ENCODE measurements around the gene TCF12.
"Not testable (repeated sequence)": the region's sequence is repeated elsewhere in the genome, so short reads cannot be mapped to it uniquely, and the experiment has no call there.

The TCF12 gene

GRCh38 chr15:57159767-57160166, 241.3 kb downstream of the TCF12 start:
- TF ChIP-seq CTCF (conservative IDR thresholded peaks at IDR 0.05; ENCODE audit: low read length) = no peak
- no peak for DNase-seq (ENCODE audit: low read depth)
- H3K4me3 ChIP-seq (ENCODE audit: low read length) = no peak overlapping the region

- peak; percentile 80 for DNase-seq (ENCODE audit: low read depth)
- no peak for TF ChIP-seq CTCF (conservative IDR thresholded peaks at IDR 0.05; ENCODE audit: low read length)
- no peak overlapping the region for H3K4me3 ChIP-seq (ENCODE audit: low read length)
Observed at GRCh38 chr15:57160823-57161560, 242.5 kb downstream of the TCF12 start.

- not testable (repeated sequence) for H3K4me3 ChIP-seq (ENCODE audit: low read length); DNase-seq (ENCODE audit: low read depth)
Observed at GRCh38 chr15:57164251-57164650, 245.8 kb downstream of the TCF12 start.

- no peak for TF ChIP-seq CTCF (conservative IDR thresholded peaks at IDR 0.05; ENCODE audit: low read length)
Observed at GRCh38 chr15:57165992-57166391, 247.5 kb downstream of the TCF12 start.

GRCh38 chr15:57167821-57168395, 249.5 kb downstream of the TCF12 start:
- no peak for TF ChIP-seq CTCF (conservative IDR thresholded peaks at IDR 0.05; ENCODE audit: low read length)
- no peak overlapping the region for H3K4me3 ChIP-seq (ENCODE audit: low read length)
- no peak for DNase-seq (ENCODE audit: low read depth)

More at GRCh38 chr15:57165992-57166391, 247.5 kb downstream of the TCF12 start:
- no peak overlapping the region for H3K4me3 ChIP-seq (ENCODE audit: low read length)
- no peak for DNase-seq (ENCODE audit: low read depth)

- no peak overlapping the region for H3K4me3 ChIP-seq (ENCODE audit: low read length)
- no peak for TF ChIP-seq CTCF (conservative IDR thresholded peaks at IDR 0.05; ENCODE audit: low read length)
- no peak for DNase-seq (ENCODE audit: low read depth)
Observed at GRCh38 chr15:57169643-57170042, 251.2 kb downstream of the TCF12 start.

- peak; percentile 18 for DNase-seq (ENCODE audit: low read depth)
- H3K4me3 ChIP-seq (ENCODE audit: low read length) = no peak overlapping the region
- TF ChIP-seq CTCF (conservative IDR thresholded peaks at IDR 0.05; ENCODE audit: low read length) = no peak
Observed at GRCh38 chr15:57171426-57171825, 253.0 kb downstream of the TCF12 start.
